Right cardiac atrium (tissue), 5 donors: ENCODE measurements around the gene GGACT. TPM values are rescaled to one million over a fixed set of nuclear protein-coding genes. Genes with fewer than 3 reads are reported as not detected.

ENCODE experiments used
- ATAC-seq, 2 donors: fragments of 200-7000 bp; cut with Tn5 transposase; one replicate each; pipeline versions ENCODE4 v1.8.0 to v1.9.1; 2020; ENCODE audit warnings: moderate library complexity in 2 of 2, mild to moderate bottlenecking in 1 of 2
- DNase-seq, 3 donors: peaks; one replicate each; pipeline ENCODE4 v3.0.0-alpha.2; 2020
- H3K27ac ChIP-seq: one replicate; pipeline ENCODE4 v1.5.1; 2013; ENCODE audit warnings: mild to moderate bottlenecking, low read length, control low read depth, moderate library complexity
- H3K27me3 ChIP-seq: one replicate; pipeline ENCODE4 v1.6.1; 2013; ENCODE audit not compliant: control insufficient read depth, insufficient read depth
- H3K4me1 ChIP-seq: one replicate; pipeline ENCODE4 v1.6.1; 2013; ENCODE audit warnings: low read length; ENCODE audit not compliant: control insufficient read depth, insufficient read depth
- H3K4me3 ChIP-seq: one replicate; pipeline ENCODE4 v1.5.1; 2013; ENCODE audit warnings: low read length, control low read depth
- H3K9me3 ChIP-seq: one replicate; pipeline ENCODE4 v1.6.1; 2013; ENCODE audit warnings: low read length; ENCODE audit not compliant: control insufficient read depth
- WGBS: extraction: QIAGEN DNeasy Blood & Tissue Kit; methylation state at CpG from one replicate; pipeline ENCODE4 v1.1.7; 2013; 5-methylcytosine and 5-hydroxymethylcytosine counted together
- intact Hi-C, 4 donors: fragments of 100-400 bp; cut with DNase I; formaldehyde crosslinking; loops; one replicate each; pipeline versions ENCODE4 v1.11.0 to v1.14.0; 2022 to 2023
- polyA plus RNA-seq: library from polyadenylated mRNA; stranded (reverse); fragments of 200-250 nt; gene quantifications from one replicate; pipeline ENCODE4 v1.2.3, GENCODE V29; 2013
- total RNA-seq, 4 donors: library from RNA; stranded (reverse); fragmentation: NEBNext Ultra II Directional; extraction: Animal tissue kit (Norgen Biotek cat#: 25700); gene quantifications; one replicate each; pipeline ENCODE4 v1.2.1, GENCODE V29; 2021
- donor health status: healthy with polysubstance abuse.
- donor health status: DM: no; HTN: yes; CAD: no.
- donor health status: DM: no; HTN: no; CAD: no.
- donor health status: DM: no; HTN: yes; CAD: no; lungs with severe emphysema.
- donor health status: DM: yes; HTN: yes; CAD: no.

GGACT gene
- total and polyA plus RNA-seq, 5 donors: 0.63 to 2.2 (median 1.6) TPM

DNA sequence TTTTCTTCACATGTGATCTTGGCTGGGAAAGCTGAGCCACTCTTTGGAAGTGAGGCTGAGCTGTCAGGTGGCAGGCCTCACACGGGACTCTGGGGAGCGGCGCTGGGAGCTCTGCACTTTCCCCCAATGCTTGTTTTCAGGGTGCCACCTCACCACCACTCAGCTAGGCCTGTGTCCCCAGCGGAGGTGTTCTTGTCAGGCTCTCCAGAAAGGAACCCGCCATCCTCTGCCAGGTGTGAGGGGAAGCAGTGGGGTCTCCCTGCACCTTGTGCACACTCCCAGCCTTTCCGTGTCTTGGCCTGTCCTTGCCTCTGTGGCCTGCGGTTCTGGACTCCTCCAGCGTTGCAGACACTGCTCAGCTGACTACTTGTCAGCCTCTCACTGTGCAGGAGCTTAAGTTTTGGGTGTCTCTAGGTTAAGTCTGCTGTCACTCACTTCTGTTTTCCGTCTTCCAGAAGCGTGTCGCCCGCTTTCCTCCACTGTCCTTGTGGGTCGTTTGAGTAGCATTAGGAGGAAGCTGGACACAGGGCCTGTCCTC is 51.9 kb downstream of the GGACT start:
- Histone ChIP-seq H3K27me3 (no peaks in the 10 kb centered on the region), H3K9me3 (no peaks in the 10 kb centered on the region), H3K4me1 (no peaks in the 10 kb centered on the region), H3K4me3 (no peak overlapping the region), H3K27ac (no peak overlapping the region)
- DNase-seq (no peak), ATAC-seq (no peak)
- WGBS: 89% methylated on average over 13 of the region's 13 CpGs
- intact Hi-C loops: no loop called here

- intact Hi-C loops: no loop called here
- no peaks in the 10 kb centered on the region for H3K27me3 ChIP-seq
- H3K4me3 ChIP-seq: no peak overlapping the region
- DNase-seq (peak in 2 of 3 donors; percentile 50 to 69), ATAC-seq (peak; percentile 46 to 66)
- H3K9me3 ChIP-seq: no peaks in the 10 kb centered on the region
- no peak overlapping the region for H3K27ac ChIP-seq
- H3K4me1 ChIP-seq: no peaks in the 10 kb centered on the region
- 59% methylated on average over 16 of the region's 16 CpGs for WGBS
Observed at GRCh38 chr13:100535426-100536135, 53.0 kb downstream of the GGACT start.

DNA sequence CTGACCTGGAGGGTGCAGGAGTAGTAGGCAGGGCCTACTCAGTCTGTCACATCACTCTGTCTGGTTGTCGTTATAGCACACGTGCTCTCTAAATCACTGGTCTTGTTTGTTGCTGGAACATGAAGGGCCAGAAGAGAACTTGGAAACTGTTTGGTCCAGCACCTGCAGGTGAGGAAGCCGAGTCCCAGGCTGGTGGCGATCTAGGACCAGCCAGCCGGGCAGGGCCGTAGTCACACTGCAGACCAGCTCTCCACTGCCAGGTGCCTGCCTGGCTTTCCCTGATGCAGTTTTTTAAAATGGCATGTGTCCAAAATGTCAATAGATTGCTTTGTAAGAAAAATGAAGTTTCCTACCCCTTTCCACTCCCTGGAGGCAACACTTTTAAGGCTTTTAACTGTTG is 53.7 kb downstream of the GGACT start:
- no peak overlapping the region for H3K27ac ChIP-seq
- no peaks in the 10 kb centered on the region for H3K9me3 ChIP-seq
- ATAC-seq (no peak), DNase-seq (no peak)
- no peaks in the 10 kb centered on the region for H3K4me1 ChIP-seq
- WGBS: 90% methylated on average over 6 of the region's 6 CpGs
- no peaks in the 10 kb centered on the region for H3K27me3 ChIP-seq
- intact Hi-C loops: no loop called here
- no peak overlapping the region for H3K4me3 ChIP-seq

DNA sequence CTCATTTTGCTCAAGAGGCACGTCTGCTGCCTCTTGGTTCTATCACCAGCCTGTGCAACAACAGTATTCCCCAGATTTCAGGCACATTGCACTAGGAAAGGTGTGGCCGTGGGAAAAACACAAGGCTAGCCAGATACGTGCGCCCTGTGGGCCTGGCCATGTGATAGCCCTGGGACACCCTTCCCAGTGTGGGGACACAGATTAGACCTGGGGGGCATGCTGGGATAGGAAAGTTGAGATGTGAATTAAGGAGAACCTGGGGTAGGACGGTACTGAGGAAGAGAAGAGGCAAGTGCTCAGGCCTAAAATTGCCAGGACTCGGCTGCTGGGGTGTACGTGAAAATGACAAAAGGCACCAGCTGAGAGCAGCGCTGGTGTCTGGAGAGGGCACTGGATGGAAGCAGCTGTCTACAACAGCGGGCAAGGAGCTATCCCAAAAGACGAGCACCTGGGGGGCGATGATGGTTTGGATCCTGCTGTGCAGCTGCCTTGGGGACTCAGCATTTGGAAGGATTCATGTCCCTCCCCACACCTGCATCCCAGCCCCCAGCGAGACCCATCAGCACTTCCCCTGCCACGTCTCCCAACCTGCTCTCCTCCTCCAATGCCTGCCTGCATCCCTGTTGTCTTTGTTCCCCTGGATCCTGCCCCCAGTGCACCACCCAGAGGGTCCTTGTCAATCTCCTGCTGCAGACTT is 54.3 kb downstream of the GGACT start:
- Histone ChIP-seq H3K4me3 (no peak overlapping the region), H3K9me3 (no peaks in the 10 kb centered on the region), H3K27me3 (no peaks in the 10 kb centered on the region), H3K27ac (no peak overlapping the region), H3K4me1 (no peaks in the 10 kb centered on the region)
- WGBS: 94% methylated on average over 13 of the region's 13 CpGs
- intact Hi-C loops: no loop called here
- ATAC-seq: no peak
- DNase-seq: no peak

GRCh38 chr13:100533588-100534041 is 55.0 kb downstream of the GGACT start:
- no peak overlapping the region for H3K27ac ChIP-seq
- H3K4me3 ChIP-seq: no peak overlapping the region
- intact Hi-C loops: no loop called here
- 97% methylated on average over 19 of the region's 19 CpGs for WGBS
- H3K9me3 ChIP-seq: no peaks in the 10 kb centered on the region
- no peaks in the 10 kb centered on the region for H3K4me1 ChIP-seq
- ATAC-seq: no peak
- H3K27me3 ChIP-seq: no peaks in the 10 kb centered on the region
- DNase-seq: no peak

- no peaks in the 10 kb centered on the region for H3K9me3 ChIP-seq
- ATAC-seq (no peak), DNase-seq (peak in 1 of 3 donors; percentile 55)
- intact Hi-C loops: no loop called here
- 98% methylated on average over 14 of the region's 14 CpGs for WGBS
- H3K4me1 ChIP-seq: no peaks in the 10 kb centered on the region
- H3K27me3 ChIP-seq: no peaks in the 10 kb centered on the region
- no peak overlapping the region for H3K27ac ChIP-seq
- H3K4me3 ChIP-seq: no peak overlapping the region
Observed at GRCh38 chr13:100532836-100533435, 55.7 kb downstream of the GGACT start.

GRCh38 chr13:100532090-100532766 is 56.4 kb downstream of the GGACT start:
- no peaks in the 10 kb centered on the region for H3K4me1 ChIP-seq
- no peak overlapping the region for H3K27ac ChIP-seq
- peak in 1 of 3 donors; percentile 57 for DNase-seq
- H3K9me3 ChIP-seq: no peaks in the 10 kb centered on the region
- H3K4me3 ChIP-seq: no peak overlapping the region
- ATAC-seq: peak; percentile 12 to 22
- 96% methylated on average over 60 of the region's 60 CpGs for WGBS
- no peaks in the 10 kb centered on the region for H3K27me3 ChIP-seq
- intact Hi-C loops: no loop called here

DNA sequence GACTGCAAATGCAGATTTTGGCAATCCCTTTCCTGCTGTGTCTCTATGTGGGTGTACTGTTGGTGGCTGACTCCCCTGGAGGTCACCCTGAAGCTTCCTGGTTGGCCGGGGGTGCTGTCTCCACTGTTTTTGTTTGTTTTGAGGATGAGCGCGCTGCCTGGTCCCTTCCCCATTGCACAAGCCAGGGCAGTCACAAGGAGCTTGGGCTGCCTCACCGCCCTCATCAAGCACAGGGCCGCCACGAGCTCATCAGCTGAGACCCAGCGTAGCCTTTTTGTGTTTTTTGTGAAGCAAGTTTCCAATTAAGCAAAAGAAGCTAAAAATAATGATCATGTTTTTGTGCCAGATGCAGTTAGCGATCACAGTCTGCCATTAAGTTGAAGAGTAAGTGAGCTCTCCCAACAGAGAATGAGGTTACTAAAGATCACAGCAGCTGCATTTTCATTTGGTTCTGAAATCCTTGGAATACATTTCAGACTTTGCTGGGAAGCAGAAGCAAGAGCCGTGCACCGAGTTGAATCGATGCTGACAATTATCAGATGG is 57.8 kb downstream of the GGACT start:
- ATAC-seq: no peak
- WGBS: 82% methylated on average over 11 of the region's 11 CpGs
- intact Hi-C loops: no loop called here

GRCh38 chr13:100529666-100530377 is 58.8 kb downstream of the GGACT start:
- ATAC-seq (no peak), DNase-seq (no peak)
- Histone ChIP-seq H3K9me3 (no peaks in the 10 kb centered on the region), H3K27me3 (no peaks in the 10 kb centered on the region), H3K27ac (no peak overlapping the region), H3K4me3 (no peak overlapping the region), H3K4me1 (no peaks in the 10 kb centered on the region)
- intact Hi-C loops: no loop called here
- 94% methylated on average over 15 of the region's 15 CpGs for WGBS

More for the DNA sequence above, 57.8 kb downstream of the GGACT start:
- Histone ChIP-seq H3K27me3 (no peaks in the 10 kb centered on the region), H3K4me3 (no peak overlapping the region), H3K27ac (no peak overlapping the region), H3K4me1 (no peaks in the 10 kb centered on the region), H3K9me3 (no peaks in the 10 kb centered on the region)
- no peak for DNase-seq

GRCh38 chr13:100528820-100529219 is 59.8 kb downstream of the GGACT start:
- intact Hi-C loops: no loop called here
- WGBS: 92% methylated on average over 11 of the region's 11 CpGs
- ATAC-seq (no peak), DNase-seq (no peak)
- H3K4me3 ChIP-seq: no peak overlapping the region
- no peaks in the 10 kb centered on the region for H3K9me3 ChIP-seq
- H3K27ac ChIP-seq: no peak overlapping the region
- H3K4me1 ChIP-seq: no peaks in the 10 kb centered on the region
- H3K27me3 ChIP-seq: no peaks in the 10 kb centered on the region
